HCT116 (cell line): ENCODE data around the gene UGT2B7.

Experiments used
- ATF3 ChIP-seq: IDR thresholded peaks from 2 replicates; pipeline ENCODE4 v1.6.1; 2012
- EGR1 ChIP-seq: IDR thresholded peaks from 2 replicates; pipeline ENCODE4 v1.6.1; 2012; ENCODE audit warnings: low read depth
- ELF1 ChIP-seq: IDR thresholded peaks from 2 replicates; pipeline ENCODE4 v1.6.1; 2012; ENCODE audit warnings: low read depth, borderline replicate concordance
- EZH2 ChIP-seq: fragments of 200-600 bp; sonication (generic); IDR thresholded peaks from 2 replicates; pipeline ENCODE4 v1.6.1; 2017; ENCODE audit warnings: antibody characterized with exemption, mixed run types
- EZH2phosphoT487 ChIP-seq: fragments of 200-600 bp; IDR thresholded peaks from 2 replicates; pipeline ENCODE4 v1.6.1; 2018; ENCODE audit warnings: antibody characterized with exemption, borderline replicate concordance
- POLR2A ChIP-seq: IDR thresholded peaks from 2 replicates; pipeline ENCODE4 v1.7.0; 2011; ENCODE audit warnings: borderline replicate concordance; ENCODE audit not compliant: insufficient read depth, insufficient read length; ENCODE audit errors: extremely low read depth
- POLR2AphosphoS5 ChIP-seq: IDR thresholded peaks from 2 replicates; pipeline ENCODE4 v1.6.1; 2011; ENCODE audit warnings: mild to moderate bottlenecking, low read depth, low read length, moderate library complexity
- REST ChIP-seq: IDR thresholded peaks from 2 replicates; pipeline ENCODE4 v1.6.1; 2012; ENCODE audit warnings: low read depth
- ZNF274 ChIP-seq: fragments of 200-500 bp; sonication (Bioruptor generic); IDR thresholded peaks from 2 replicates; pipeline ENCODE4 v1.6.1; 2014; ENCODE audit warnings: mild to moderate bottlenecking, low read depth, low read length, inconsistent platforms
- TF ChIP-seq, protein P1 (sequence below), 3 experiments: fragments of 200-600 bp in 1 of 3; sonication (generic) in 1 of 3; IDR thresholded peaks in 2 of 3; conservative IDR thresholded peaks in 1 of 3; 2 replicates each; pipeline ENCODE4 v1.5.1; 2012 to 2017; ENCODE audit warnings: low read depth in 2 of 3, low read length in 2 of 3, antibody characterized with exemption in 1 of 3, borderline replicate concordance in 1 of 3, control low read depth in 1 of 3, mild to moderate bottlenecking in 1 of 3, mixed read lengths in 1 of 3, mixed run types in 1 of 3, moderate library complexity in 1 of 3; ENCODE audit not compliant: insufficient read depth in 1 of 3
- TF ChIP-seq, protein P2 (sequence below): IDR thresholded peaks from 2 replicates; pipeline ENCODE4 v1.6.1; 2011; ENCODE audit warnings: mild to moderate bottlenecking, low read length, moderate library complexity; ENCODE audit not compliant: insufficient replicate concordance; ENCODE audit errors: extremely low read depth

DNA sequence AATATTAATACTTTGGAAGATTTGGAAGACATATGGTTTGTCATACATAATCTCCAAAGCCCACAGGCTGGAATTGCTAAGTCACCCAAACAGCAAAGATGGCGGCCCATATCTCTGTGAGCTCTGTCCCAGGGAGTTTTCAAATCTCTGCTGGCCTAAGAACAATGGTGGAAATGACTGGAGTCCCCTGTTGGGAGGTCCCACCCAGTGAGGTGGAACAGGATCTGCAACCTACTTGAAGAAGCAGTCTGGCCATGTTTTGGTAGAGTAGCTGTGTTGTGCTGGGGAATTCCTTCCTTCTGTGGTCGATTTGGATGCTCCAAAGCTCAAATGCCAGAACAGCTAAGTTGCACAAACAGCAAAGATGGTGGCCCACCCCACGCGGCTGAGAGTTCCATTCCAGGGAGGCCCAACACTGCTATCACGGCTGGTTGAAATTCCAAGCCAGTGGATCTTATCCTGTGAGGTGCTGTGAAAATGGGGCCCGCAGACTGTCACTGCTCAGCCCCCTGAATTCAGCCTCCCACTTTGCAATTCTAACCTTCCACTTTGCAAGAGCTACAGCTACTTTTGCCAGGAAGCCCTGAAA lies 3.2 kb upstream of the UGT2B7 start:
- TF ChIP-seq POLR2A (no peak), EZH2 (no peak), ATF3 (no peak), EGR1 (no peak), ELF1 (no peak), REST (no peak), EZH2phosphoT487 (no peak), POLR2AphosphoS5 (no peak), ZNF274 (no peak)
- TF ChIP-seq, protein P1, sequence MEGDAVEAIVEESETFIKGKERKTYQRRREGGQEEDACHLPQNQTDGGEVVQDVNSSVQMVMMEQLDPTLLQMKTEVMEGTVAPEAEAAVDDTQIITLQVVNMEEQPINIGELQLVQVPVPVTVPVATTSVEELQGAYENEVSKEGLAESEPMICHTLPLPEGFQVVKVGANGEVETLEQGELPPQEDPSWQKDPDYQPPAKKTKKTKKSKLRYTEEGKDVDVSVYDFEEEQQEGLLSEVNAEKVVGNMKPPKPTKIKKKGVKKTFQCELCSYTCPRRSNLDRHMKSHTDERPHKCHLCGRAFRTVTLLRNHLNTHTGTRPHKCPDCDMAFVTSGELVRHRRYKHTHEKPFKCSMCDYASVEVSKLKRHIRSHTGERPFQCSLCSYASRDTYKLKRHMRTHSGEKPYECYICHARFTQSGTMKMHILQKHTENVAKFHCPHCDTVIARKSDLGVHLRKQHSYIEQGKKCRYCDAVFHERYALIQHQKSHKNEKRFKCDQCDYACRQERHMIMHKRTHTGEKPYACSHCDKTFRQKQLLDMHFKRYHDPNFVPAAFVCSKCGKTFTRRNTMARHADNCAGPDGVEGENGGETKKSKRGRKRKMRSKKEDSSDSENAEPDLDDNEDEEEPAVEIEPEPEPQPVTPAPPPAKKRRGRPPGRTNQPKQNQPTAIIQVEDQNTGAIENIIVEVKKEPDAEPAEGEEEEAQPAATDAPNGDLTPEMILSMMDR (IDR thresholded peaks at IDR 0.05 in 2 of 3, conservative IDR thresholded peaks at IDR 0.05 in 1 of 3; ENCODE audit: borderline replicate concordance in 1 of 3, insufficient read depth in 1 of 3, low read depth in 2 of 3, low read length in 2 of 3): no peak
- TF ChIP-seq, protein P2, sequence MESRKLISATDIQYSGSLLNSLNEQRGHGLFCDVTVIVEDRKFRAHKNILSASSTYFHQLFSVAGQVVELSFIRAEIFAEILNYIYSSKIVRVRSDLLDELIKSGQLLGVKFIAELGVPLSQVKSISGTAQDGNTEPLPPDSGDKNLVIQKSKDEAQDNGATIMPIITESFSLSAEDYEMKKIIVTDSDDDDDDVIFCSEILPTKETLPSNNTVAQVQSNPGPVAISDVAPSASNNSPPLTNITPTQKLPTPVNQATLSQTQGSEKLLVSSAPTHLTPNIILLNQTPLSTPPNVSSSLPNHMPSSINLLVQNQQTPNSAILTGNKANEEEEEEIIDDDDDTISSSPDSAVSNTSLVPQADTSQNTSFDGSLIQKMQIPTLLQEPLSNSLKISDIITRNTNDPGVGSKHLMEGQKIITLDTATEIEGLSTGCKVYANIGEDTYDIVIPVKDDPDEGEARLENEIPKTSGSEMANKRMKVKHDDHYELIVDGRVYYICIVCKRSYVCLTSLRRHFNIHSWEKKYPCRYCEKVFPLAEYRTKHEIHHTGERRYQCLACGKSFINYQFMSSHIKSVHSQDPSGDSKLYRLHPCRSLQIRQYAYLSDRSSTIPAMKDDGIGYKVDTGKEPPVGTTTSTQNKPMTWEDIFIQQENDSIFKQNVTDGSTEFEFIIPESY: no peak
